ENCODE data around the gene LRFN2.

DNA sequence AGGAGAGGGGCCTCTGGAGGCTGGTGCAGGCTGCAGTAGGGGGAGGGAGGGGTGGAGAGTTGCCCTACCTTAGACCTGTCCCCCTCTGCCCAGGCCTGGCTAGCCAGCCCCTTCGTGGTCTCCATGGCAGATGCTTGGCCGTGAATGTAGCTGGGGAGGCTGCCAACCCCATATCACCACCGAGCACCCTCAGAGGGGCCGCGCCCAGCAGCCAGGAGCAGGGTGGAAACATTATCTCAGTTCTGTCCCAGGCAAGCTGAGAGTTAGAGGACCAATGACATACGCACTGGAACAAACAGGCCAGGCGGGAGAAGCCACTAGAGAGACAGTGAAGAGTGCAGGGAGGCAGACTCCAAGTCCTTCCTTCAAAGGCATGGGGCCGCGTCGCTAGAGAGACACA, 66.5 kb downstream of the LRFN2 start:
- TF ChIP-seq, protein P1, sequence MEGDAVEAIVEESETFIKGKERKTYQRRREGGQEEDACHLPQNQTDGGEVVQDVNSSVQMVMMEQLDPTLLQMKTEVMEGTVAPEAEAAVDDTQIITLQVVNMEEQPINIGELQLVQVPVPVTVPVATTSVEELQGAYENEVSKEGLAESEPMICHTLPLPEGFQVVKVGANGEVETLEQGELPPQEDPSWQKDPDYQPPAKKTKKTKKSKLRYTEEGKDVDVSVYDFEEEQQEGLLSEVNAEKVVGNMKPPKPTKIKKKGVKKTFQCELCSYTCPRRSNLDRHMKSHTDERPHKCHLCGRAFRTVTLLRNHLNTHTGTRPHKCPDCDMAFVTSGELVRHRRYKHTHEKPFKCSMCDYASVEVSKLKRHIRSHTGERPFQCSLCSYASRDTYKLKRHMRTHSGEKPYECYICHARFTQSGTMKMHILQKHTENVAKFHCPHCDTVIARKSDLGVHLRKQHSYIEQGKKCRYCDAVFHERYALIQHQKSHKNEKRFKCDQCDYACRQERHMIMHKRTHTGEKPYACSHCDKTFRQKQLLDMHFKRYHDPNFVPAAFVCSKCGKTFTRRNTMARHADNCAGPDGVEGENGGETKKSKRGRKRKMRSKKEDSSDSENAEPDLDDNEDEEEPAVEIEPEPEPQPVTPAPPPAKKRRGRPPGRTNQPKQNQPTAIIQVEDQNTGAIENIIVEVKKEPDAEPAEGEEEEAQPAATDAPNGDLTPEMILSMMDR (conservative IDR thresholded peaks at IDR 0.05; ENCODE audit: low read depth in 2 of 2), result no peak
- TF ChIP-seq, protein P2, sequence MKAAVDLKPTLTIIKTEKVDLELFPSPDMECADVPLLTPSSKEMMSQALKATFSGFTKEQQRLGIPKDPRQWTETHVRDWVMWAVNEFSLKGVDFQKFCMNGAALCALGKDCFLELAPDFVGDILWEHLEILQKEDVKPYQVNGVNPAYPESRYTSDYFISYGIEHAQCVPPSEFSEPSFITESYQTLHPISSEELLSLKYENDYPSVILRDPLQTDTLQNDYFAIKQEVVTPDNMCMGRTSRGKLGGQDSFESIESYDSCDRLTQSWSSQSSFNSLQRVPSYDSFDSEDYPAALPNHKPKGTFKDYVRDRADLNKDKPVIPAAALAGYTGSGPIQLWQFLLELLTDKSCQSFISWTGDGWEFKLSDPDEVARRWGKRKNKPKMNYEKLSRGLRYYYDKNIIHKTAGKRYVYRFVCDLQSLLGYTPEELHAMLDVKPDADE (IDR thresholded peaks at IDR 0.05), result no peak
- TF ChIP-seq EZH2 (IDR thresholded peaks at IDR 0.05; ENCODE audit: low read depth, unreplicated experiment), result no peak
- no peak for TF ChIP-seq POLR2AphosphoS5 (IDR thresholded peaks at IDR 0.05; ENCODE audit: low read depth)
- TF ChIP-seq ZNF331 (CRISPR knock-in tag; IDR thresholded peaks at IDR 0.05; ENCODE audit: low read depth), result no peak
- no peak for TF ChIP-seq STAT1 (IDR thresholded peaks at IDR 0.05; ENCODE audit: unreplicated experiment)
- no peak for TF ChIP-seq JUNB (IDR thresholded peaks at IDR 0.05; ENCODE audit: unreplicated experiment)

Measured in GM23338 (cell line).